Non-pigmented ciliary epithelial cell (primary cell): ENCODE results near the gene MATK.

Experiments used
- DNase-seq: peaks from one replicate; pipeline ENCODE4 v3.0.0-alpha.2; 2010; ENCODE audit warnings: low read depth

The MATK gene

DNA sequence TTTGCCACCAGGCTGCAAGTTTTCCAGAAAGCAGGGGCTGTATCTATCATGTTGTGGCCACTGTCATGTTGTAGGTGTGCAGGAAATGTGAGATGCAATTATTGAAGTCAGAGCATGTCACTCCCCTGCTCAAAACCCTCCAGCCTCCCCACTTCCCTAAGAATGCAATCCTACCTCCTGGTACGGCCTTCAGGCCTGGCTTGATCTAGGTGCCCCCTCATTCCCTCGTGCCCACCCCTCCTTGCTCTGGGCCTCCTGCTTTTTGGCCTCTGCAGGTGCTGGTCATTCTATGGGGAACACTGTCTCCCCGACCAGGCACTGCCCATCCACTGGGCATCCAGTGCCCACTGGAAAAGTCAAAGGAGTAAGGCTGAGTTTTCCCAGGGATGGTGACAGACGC is 28.5 kb upstream of the MATK start:
- no peak for DNase-seq

DNA sequence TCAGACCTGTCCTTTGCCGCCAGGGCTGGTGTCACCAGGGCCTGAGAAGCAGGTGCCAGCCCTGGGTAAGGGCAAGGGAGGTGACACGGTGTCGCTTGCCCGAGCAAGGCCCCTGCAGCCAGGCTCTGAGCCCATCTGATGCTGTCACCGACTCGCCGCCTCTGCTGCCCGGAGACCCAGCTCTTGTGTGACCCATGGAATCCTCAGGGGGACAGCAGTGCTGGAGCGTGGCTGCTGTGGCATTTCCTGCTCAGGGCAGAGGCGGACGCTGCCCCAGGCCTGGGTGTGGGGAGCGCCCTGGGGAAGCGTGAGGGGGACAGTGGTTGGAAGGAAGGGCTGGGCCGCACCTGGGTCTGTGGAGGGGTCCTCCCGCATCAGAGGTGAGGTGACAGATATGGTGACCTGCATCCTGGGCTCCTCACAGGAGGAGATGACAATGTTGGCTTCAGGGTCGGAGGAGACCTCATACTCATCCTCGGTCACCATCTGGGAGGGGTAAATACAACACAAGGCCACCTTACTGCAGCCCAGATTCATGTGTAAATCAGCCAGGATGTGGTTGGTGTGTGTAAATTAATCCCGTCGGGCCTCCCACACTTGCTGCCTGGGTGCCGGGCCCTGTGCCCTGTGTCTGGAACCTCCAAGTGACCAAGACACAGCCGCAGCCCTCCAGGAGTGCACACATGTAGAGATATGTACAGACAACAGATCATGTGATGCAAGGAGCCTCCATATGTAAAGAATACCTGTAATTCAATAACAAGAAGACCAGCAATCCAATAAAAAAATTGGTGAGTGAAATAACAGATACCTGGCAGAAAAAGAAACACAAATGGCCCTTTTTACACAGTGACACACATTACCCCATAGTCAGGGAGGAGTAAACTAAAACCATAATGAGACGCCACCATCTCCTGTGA is 27.6 kb upstream of the MATK start:
- DNase-seq: no peak

DNA sequence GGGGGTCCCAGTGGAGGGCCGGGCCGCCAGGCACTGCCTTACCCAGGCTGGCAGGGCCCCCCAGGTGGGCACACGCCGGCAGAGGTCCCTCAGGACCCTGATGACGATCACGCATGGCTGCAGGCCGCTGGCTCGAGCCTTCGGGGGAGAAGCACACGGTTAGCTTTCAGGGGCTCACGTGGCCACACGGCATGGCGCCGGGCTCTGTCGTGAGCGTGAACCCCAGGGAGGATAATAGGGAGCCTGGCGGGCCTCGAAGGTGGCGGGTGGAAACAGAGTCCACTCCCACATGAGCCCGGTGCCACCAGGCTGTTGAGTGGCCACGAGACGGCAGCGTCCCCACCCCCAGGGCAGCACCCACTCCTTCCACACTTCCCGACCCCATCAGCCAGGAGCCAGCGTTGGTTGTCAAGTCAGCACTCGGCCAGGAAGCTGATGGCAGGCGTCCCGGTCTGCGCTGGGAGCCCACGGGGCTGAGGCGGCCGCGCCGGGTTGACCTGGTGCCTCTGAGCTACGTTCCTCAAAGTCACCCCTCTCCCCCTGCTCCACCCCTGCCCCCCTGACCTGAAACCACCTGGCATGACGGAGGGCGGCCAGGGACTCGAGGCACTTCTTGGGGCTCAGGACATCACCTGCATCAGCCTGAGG is 24.7 kb upstream of the MATK start:
- no peak for DNase-seq

DNA sequence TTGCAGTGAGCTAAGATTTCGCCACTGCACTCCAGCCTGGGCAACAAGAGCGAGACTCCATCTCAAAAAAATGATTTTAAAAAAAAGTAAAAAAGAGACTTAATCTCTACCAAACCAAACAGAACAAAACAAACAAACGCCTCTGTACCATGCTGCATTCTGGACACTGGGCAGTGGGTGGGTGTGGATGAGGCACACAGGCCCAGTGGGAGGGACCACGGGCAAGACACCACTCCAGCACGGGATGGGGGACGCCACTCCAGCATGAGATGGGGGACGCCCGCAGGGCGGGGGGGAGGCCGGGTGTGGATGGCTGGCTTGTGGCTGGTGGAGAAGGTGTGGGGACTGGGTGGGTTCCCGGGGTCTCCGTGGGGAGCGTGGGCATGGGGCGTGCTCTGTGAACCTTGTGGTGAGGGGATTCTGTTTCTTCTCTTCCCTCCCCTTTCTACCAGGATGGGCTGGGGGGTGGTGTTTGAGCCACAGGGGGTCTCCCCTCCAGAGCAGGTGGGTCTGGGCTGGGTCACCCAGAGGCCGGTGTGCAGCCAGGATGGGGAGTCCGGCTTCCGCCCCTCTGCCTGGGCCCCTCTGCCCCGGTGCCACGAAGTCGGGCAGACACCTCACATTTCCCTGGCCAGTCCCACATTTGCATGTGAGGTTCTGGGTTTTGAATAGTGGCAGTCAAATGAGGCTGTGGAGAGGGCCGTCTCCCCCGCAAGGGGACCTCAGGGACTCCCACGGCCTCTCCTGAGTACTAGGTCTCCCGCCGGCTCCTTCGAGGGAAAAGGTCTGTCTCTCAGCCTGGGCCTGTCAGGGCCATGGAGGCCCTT is 23.9 kb upstream of the MATK start:
- DNase-seq: no peak

DNA sequence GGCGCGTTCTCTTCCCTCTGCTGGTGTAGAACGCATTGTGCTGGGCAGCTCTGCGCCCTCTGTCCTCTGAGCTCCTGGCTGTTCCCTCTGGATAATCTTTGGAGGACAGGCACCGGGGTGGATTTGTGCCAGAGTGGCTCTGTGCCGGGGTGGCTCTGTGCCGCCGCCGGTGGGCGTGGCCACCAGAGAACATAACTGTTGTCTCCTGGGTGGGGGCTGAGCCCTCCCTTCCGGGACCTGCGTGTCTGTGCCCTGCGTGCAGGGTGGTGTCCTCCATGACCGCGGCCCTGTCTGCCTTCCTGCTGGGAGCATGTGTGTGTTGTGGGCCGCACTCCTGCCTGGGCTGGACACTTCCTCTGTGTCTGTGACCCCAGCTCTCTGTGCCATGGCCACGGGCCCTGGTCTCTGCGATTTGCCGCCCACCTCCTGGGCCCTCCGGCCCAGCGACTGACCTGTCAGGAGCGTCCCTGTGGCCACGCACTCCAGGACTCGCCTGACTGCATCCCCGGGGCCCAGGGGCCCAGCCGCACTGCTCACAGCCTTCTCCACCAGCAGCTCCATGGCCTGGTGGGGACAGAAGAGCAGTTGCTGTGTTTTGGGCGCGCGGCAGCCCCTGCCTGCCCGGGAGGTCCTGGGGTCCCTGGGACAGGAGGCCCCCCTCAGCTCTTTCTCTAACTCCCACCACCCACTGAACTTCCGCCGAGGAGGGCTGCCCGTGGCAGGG is 22.4 kb upstream of the MATK start:
- no peak for DNase-seq

DNA sequence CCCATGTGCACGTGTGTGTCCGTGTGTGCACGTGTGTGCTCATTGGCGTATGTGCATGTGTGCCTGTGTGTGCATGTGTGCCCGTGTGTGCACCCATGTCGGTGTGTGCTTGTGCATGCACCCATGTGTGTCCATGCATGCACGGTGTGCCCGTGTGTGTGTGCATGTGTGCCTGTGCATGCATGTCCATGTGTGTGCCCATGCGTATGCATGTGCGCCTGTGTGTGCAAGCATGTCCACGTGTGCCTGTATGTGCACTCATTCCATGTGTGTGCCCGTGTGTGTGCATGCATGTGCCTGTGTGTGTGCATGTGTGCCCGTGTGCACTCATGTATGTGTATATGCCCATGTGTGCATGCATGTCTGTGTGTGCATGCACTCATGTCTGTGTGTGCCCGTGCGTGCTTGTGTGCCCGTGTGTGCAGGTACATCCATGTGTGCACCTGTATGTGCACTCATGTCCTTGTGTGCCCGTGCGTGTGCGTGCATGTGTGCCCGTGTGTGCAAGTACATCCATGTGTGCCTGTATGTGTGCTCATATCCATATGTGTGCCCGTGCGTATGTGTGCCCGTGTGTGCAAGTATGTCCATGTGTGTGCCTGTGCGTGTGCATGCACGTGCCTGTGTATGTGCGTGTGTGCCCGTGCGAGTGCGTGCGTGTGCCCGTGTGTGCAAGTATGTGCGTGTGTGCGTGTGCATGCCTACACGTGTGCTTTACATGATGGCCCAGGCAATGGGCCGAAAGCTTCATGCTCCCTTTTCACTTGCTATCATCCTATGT is 21.6 kb upstream of the MATK start:
- no peak for DNase-seq

DNA sequence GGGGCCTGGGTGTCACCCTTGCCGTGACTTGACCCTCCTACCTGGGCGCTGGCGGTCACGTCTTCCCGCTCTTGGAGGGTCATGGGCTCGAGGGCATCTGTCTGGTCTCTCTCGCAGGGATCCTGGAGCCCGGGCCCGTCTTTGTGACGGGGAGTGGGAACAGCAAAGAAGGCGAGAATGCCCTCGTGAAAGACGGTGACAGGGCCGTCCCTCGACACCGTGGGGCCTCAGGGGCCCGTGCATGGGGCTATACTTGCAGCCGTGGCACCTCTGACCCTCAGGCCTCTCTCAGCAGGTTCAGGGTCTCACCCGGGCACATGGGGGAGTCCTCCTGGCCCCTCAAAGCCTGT is 20.9 kb upstream of the MATK start:
- no peak for DNase-seq

DNA sequence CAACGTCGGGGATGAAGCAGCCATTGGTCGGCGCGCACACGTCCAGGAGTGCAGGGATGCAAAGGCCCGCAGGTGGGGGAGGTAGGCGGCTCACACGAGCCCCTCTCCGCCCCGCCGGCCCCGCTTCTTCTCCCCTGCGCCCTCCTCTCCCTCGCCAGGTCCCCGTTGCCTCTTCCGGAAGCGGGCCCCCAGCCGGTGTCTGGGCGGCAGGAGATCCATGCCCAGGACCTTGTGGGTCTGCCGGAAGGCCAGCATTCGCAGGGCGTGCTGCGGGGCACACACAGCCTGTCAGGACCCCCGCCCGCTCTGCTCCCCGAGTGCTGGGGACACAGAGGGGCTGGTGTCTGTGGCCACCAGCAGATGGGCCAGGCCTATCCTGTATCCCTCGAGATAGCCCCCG is 19.7 kb upstream of the MATK start:
- no peak for DNase-seq

DNA sequence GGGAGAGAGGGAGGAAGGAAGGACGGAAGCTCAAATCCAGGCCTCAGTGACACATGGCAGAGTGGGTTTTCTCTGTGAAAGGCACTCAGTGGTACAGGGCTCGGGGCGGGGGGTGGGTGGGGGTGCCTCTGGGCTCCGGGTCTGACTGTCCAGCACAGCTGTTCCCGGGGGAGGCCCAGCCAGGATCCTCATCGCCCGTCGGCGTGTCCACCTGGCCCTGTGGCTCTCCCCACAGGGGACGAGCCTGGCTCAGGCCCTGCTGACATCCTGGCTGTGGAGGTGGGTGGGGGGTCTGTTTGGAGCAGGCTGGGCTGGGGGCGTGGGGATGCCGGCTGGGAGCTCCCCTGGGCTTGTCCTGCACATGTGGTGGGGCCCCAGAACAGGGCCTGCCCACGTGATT is 18.2 kb upstream of the MATK start:
- DNase-seq: no peak

DNA sequence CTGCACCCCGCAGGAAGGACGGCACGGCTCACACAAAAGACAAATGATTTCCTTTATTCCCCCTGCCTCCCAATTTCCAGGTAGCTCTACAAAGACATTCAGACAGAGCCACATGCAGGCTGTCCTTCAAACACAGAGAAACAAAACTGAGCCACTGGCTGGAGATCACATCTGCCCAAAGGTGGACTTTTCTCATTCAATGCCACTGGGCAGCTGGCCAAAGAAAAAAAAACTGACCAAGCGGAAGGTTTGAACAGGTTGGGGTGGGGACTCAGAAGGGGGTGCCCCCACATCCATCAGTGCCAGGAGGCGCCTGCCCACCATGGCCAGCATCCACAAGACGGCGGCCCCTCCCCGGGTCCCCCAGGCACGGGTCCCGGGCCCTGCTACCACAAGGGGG is 17.8 kb upstream of the MATK start:
- DNase-seq: no peak

DNA sequence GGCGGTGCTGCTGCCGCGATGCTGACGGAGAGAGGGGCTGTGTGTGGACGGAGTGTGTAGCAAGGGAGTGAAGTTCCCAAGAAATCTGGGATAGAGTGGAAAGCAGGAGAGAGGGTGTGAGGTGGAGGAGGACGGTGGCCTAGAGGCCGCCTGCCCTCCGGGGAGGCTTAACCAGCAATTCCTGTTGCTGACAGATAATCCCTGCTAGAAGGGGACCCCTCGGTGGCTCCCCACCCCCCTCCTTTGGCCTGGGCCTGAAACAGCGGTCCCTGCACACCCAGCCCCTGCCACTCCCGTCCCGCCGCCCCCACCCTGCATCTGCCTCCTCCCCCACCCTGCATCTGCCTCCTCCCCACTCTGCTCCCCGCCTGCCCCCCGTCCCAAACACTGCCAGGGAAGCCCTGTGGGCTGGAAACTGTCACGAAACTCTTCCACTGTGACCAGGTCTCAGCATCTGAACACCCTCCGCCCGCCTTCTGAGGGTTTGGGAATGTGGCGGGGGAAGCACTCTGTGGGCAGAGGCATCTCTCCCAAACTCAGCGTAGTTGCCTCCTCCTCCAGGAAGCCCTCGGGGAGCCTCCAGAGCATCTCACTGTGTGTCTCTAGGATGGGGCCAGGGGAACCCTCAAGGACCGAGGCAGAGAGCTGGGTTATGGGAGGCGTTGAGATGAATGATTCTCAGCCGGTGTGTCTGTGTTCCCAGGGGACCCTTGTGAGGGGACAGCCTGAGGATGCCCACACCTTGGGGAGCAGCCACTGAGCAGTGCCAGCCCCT is 17.1 kb upstream of the MATK start:
- no peak for DNase-seq

DNA sequence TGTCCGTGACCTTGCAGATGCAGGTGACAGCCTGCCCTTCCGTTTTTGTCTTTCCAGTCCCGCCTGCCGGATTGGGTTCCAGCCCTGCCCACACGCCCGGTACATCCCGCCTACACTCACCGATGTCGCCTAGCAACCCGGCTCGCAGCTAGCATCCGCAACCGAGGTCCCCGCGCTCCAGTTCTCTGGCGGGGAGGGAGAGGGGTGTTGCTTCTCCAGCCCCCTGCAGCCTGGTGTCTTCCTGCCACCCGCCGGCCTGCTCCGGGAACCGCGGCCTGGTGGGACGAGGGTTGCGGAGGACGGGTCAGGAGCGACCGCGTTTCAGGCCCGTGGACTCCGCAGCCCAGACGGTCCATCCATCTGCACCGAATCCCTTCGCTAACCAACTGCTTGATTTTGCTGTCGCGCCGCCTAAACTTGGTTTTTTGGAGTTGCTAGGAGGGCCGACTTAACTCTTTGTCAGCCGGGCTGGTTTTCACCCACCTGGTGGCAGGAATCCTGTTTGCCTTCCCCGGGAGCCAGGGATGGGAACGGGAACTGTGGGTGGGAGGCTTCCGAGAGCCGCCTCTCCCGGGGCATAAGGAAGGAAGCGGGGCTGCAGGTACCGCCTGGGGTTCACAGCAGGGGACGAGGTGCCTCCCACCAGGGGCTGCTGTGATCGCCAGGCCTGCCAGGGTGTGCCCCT is 15.4 kb upstream of the MATK start:
- no peak for DNase-seq

DNA sequence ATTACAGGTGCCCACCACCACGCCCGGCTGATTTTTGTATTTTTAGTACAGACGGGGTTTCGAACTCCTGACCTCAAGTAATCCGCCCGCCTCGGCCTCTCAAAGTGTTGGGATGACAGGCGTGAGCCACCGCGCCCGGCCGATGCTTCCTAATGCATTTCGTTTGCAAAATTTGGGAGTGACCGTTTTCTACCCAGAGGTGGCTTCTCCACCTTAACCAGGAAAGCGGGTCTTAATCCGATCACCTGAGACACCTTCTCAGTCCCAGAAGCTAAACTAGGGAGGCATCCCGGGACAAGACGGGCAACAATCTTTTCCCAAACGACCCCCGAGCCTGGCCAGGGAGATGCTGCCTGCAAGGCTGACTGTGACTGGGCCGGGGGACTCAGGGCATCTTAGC is 14.8 kb upstream of the MATK start:
- no peak for DNase-seq

DNA sequence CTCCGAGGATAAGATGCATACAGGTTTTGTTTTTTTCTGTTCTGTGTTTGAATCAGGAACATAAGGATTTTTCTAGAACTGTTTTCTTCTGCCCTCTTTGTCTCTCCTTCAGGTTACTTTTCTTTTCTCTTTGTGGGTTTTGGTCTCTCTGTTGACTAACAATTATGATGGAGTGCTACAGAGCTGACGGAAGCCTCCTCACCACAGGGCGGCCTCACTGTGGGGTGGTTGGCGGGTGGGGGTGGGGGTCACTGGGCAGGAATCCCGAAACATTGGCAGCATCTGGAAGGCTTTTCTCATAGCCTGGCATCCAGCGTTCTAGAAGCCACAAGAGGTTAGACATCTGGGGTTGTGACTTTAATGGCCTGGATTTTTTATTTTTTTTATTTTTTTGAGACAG is 12.0 kb upstream of the MATK start:
- no peak for DNase-seq

DNA sequence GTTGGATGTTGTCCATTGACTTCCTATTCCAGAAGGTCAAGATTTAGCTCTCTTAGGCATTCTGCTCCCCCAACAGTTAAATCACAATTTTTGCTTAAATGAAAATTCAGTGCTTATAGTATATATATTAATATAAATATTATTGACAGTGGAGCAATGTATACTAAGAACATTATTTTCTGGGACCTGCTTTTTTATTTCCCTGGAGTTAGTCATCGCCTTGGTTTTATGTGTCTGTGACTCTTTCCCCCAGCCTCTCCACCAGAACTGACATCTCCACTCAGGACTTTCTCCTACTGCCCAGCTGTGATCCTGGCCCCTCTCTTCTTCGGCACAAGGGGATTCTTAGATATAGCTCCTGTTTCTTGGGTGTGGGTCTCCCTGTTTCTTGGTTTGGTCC is 10.2 kb upstream of the MATK start:
- no peak for DNase-seq

DNA sequence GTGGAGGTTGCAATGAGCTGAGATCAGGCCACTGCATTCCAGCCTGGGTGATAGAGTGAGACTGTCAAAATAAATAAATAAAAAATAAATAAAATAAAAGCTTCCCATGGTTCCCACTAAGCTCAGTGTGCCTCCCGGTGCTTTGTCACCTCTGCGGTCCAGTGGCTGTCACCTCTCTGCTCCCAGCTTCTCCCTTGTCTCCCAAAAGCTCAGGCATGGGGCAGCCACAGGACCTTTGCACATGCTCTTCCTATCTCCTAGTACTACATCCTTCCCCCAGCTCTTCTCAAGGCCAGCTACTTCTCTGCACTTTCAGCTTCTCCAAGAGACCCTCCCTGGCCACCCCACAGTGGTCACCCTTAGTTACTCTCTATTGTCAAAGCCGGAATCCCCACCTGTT is 7.6 kb upstream of the MATK start:
- DNase-seq: no peak

DNA sequence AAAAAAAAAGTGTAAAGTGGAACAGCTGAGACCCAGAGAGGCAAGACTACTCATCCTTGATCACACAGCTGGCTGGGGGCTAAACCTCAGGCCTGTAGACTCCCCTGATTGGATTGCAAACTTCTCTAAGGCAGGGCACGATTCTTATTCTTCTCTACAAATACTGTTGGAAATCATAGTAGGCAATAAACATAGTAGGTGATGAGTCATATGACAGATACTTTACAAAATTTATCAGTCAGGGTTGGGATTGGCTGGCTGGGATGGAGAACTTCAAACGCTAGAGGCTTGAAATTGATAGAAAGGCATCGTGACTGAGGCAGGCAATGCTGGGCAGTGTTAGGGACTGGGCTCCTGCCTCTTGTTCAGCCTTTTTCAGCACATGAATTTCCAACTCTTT is 5.9 kb upstream of the MATK start:
- no peak for DNase-seq

DNA sequence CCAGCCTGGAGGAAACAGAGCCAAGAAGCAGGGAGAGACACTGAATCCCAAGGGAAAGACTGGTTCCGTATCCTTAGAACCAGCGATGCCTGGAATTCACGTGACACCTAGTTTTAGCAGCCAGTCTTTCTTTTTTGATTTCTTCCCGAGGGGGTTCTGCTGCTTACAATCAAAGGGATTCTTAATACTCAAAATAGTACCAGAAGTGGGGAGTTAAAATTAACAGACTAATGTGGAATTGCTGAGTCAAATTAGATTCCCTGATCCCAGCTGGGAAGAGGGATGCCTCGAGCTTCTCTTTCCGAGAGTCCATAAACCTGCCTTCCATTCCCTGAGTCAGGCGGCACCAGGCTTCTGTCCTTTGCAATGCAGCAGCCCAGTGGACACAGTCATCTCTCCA is 4.8 kb upstream of the MATK start:
- DNase-seq: no peak

DNA sequence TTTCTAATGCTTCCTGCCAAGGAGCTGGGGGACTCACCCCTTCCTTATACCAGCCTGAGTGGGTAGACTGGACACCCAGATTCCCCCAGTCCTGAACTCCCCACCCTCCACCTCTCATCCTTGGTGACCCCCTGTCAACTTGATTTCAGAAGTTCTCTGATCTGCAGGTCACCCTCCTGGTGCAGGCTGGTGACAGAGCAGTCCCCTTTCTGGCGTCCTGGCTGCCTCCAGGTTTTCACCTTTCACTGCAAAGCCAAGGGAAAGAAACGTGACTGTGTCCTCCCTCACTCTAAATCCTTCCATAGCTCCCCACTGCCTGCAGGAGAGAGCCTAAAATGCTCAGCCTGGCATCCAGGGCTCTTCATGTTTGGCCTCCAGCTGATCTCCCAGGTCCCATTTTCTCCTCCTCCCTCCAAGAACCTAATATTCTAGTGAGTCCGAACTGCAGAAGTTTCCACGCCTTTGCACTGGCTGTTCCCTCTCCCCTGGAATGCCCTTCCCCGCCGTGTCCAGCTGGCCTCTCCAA is 4.1 kb upstream of the MATK start:
- DNase-seq: no peak
